Measurements from ENCODE around the gene HS6ST3.
"Not testable (repeated sequence)": the region's sequence is repeated elsewhere in the genome, so short reads cannot be mapped to it uniquely, and the experiment has no call there.

Gene HS6ST3

DNA sequence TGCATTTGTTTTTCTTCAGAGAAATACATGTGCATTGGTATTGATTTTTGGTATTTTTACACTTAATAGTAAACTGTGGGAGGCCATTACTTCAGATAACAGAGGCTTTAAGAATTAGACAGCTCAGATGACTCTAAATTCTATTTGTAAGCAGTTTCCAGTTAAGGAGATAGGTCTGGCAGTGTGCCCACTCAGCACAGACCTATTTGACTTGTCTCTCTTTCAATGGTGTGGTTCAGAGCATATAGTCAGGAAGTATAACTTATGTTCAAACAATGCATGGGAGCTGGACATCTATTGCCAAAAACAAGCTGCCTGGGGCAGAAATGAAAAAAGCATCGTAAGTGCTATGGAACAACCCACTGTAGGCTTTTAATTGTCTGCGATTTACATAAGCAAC is 370.7 kb downstream of the HS6ST3 start:
- no peak for DNase-seq

DNA sequence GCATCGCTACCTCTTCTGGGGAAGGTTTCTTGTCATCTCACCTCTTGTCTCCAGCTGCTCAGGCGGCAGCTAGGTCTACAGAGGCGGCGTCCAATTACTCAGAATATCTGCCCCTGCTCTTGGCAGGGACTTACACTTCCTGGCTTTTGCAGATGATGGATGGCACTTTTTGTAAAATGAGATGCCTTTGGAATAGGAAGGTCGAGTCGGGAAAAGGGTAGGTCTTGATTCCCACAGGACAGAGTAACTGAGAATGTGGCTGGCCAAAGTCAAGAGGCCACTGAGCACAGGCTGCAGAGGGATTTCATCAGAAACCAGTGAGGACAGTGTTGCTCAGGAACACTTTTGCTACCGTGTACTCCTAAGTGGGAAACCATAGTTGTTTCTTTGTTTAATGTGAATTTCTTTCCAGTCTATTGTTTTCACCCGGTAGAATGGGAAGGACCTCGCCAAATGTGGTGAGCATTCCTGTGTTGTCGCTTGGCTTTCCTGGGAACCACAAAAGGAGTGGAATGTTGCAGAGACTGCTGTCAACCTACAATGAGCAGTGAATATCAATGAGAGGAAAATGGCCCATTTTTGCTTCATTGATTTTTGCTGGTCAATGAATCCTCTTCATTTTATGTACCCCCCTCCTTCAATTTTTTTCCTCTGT is 383.7 kb downstream of the HS6ST3 start:
- no peak for DNase-seq

DNA sequence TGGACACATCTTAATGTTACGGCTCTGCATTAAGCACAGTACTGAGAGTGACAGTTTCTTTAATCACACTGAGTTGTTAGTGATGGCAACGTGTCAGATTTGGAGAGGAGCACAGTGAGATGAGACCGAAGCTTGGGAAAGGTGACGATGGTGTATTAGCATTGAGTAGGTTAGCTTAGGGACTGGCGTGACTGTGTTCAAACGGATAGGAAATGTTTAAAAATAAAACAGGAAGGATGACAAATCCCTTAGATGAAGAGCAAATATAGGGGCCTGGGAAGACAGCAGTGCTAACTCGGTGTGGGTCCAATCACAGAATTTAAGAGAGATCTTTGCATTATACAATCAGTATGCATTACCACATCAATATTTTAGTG is 384.3 kb downstream of the HS6ST3 start:
- no peak for DNase-seq

DNA sequence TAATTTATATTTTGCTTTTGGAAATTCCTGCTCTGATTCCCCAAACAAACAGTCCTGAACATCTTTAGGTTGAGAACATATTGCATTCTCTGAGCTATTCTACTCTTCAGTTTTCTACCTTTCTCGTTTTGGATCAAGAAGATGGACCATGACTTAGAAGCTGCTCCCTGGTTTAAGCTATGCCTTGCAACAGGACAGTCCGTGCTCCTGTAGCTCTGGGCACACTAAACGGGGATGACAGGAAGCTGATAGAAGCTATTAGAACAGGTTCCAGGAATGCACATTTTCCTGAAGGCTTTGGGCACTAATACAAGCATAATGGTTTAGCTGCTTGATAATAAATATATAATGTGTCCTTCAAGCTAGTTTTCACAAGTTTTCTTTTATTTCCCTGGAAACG is 385.2 kb downstream of the HS6ST3 start:
- DNase-seq = no peak

DNA sequence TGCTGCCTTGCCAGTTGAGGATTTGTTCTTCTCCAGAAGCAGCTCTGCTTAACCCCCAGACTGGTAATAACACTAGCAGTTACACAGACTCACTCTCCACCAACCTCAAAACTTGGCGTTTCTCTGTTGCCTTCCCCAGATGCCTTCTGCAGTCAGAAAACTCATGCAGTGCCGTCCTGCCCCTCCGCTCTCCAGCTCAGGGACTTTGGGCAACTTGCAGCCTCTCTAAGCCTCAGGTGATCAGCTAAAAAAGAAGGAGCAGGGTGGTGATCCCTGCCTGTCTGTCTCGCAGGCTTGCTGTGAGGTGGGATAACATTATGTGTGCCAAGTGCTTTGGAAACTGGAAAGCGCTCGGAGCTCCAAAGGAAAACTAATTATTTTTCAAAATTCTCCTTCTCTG is 391.6 kb downstream of the HS6ST3 start:
- no peak for DNase-seq

DNA sequence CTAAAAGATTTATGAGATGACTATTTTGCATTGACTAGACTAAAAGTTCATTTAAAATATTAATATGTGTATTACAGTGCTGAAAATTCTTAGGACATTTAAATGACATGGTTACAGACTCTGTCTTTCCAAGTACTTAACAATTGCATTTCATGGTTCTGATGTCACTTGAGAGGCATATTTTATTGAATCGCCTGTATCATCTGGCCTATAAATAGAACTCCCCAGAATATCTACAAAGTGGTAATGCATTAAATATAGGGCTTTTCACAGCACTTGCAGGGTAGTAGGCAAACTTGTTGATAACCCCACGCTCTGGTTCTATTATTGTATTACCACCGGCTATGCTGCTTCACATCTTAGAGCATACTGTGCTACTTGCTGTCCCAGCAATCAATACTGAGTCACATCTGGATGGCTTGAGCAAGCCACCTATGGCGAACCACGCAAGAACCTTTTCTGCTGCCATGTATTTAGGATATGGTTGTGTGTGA is 400.6 kb downstream of the HS6ST3 start:
- no peak for DNase-seq

DNA sequence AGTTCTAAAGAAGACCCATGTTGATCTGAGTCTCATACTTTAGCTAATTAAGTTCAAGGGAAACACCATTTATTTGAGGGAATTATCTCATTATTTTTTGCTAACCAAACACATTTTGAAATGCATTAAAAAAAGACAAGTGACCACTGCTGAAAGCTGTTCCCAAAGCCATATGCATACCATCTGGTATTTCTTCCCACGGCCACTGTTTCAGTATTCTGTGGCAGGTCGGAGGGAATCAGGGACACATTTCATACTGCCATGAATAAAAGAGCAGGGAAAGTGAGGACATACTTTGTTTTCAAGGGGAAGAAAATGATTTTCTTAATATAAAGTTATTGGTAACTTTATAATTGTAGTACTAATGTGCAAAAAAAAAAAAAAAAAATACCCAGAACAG is 401.2 kb downstream of the HS6ST3 start:
- DNase-seq = no peak

DNA sequence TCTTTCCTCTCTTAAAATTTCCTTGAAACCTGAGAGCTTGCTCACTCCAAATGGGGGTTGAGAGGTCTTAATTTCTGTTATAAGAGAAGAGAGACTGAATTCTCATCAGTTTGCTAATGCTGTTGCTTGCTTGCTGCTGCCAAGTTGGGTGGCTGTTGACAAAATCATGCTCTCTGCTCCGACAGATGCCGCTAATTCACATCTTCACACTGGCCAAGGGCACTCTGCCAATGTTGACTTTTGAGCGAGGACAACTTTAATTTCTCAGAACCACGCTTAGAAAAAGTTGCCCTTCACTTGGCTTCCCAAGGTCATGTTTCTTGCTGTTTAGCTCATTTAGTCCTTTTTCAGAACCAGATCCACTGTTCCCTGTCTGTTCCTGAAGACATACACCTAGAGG is 402.9 kb downstream of the HS6ST3 start:
- DNase-seq = no peak

DNA sequence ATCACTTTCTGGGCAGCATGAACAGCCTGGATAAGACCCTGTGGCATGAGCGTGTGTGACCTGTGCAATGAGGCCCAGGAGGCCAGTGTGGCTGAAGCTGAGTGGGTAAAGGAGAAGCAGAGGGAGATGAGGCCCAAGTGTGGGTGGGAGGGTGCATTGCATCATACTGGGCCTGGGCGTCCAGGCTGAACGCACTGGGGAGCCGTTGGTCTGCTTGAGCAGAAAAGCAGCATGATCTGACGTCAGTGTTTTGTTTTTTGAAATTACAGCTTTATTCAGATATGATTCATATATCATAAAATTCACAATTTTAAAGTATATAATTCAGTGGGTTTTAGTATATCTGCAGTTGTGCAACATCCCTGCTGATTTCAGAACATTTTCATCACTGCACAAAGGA is 409.7 kb downstream of the HS6ST3 start:
- DNase-seq = no peak

DNA sequence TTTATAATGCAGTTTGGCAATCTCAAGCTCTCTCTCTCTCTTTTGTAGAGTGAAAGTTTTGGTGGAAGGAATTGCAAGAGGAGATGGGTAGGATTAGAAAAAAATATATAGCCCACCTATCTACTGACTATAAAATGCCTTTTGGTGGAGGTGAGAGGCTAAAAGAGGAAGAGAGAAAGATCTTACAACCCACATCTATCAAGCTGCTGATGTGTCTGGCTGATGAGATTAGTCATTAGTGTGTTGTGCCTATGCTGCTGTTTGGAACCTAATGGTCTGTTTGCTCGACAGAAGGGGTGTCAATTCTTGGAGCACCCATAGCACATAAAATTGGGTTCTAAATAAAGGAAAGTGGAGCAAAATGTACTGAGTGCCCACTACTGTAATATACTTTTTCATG is 411.0 kb downstream of the HS6ST3 start:
- DNase-seq = no peak

DNA sequence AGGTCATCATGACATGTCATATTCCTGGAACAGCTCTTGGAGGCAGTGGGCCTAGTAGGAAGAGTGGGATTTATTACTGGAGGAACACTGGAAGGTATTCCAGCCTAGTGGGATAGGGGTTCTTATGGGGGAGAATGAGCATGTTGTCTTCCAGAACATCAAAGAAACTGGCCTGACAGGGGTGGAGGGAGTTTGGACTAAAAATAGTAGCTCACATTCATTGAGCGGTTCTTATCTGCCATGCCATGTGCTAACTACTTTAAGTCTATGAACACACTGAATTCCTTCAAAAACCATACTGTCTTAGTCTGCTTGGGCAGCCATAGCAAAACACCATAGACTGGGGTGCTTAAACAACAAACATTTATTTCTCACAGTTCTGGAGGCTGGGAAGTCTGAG is 413.6 kb downstream of the HS6ST3 start:
- no peak for DNase-seq

DNA sequence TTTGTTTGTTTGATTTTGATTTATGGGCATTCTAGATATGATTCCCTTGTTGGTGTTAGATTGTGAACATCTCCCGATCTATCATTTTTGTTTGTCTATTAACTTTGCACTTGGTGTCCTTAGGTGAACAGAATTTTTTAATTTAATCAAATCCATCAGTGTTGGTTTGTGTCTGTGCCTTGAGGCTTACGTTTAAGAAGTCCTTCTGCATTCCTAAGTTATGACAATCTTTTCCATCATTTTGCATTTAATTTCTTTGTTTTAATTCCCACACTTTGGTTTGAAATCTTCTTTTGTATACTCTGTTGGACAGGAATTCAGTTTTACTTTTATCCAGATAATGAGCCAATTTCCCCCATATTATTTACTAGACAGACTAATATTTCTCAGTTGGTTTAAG is 421.7 kb downstream of the HS6ST3 start:
- DNase-seq = no peak

DNA sequence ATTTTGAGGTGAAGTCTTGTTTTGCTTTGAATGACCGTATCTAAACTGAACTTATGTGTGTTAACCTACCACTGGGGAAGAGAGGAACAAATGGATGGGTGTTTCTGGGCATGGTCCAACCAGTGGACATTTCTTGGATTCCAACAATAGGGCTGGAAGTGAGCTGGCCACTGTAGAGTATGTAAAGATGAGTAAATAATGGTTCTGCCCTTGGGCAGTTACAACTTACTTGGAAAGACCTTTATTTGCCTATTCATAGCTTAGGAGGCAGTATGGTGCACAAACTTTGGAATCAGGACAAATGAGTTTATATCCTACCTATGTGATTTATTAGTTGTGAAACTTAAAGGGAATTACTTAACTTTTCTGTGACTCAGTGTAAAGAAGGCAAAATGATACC is 429.5 kb downstream of the HS6ST3 start:
- no peak for DNase-seq

DNA sequence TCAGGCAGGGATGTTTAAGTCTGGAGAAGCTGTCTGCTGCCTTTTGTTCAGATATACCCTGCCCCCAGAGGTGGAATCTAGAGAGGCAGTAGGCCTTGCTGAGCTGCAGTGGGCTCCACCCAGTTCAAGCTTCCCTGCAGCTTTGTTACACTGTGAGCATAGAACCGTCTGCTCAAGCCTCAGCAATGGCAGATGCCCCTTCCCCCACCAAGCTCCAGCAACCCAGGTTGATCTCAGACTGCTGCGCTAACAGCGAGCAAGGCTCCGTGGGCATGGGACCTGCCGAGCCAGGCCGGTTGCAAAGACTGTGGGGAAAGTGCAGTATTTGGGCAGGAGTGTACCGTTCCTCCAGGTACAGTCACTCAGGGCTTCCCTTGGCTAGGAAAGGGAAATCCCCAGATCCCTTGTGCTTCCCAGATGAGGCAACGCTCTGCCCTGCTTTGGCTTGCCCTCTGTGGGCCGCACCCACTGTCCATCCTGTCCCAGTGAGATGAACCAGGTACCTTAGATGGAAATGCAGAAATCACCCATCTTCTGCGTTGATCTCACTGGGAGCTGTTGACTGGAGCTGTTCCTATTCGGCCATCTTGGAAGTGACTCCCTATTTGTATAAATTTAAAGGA is 434.6 kb downstream of the HS6ST3 start:
- DNase-seq = not testable (repeated sequence)

DNA sequence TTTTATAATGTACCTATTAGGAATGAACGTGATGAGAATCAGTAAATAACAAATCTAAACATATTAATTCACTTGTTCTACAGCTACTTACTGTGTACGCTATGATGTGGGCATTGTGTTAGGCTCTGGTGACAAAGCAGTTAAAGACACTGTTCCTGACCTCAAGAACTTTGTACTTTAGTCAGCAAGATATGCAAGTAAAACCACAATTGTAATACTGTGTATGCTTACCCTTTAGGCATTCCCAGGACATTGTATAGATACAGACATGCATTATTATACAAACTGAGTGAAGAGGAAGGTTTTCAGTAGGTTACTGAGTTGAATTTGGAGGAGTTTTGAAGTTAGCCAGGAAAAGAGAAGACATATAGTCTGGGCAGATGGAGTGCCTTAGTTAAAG is 435.8 kb downstream of the HS6ST3 start:
- no peak for DNase-seq

DNA sequence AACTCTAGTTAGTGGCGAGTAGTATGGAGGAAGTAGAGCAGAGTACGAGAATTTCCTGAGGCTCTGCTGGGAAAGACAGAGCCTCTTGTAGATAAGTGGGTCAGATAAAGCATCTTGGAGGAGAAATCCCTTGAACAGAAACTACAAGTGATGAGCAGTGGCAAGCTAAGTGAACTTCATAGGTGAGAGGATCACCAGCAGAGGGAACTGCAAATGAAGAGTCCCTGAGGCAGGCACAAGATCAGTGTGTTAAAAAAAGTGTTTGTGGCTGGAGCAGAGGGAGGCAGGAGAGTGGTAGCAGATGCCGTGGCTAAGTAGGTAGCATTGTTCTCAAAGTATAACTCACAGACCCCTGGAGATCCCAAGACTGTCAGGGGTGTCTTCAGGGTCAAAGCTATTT is 437.6 kb downstream of the HS6ST3 start:
- no peak for DNase-seq

DNA sequence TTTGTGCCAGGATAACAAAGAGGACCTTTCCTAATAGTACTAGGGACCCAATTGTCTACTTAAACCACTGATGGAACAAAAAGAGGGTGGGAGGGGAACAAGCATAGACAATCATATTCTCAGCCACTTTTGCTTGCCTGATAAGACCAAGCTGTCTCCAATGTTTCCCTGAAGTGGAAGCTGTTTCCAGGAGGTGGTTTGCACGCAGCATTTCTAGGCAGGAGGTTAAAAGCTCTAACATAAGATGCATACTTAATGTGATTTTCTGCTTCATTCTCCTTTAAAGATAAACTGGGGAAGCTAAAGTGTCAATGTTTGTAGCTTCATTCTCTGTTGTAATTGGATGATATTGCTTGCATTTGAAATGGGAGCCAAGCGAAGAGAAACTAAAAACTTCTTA is 442.9 kb downstream of the HS6ST3 start:
- DNase-seq = no peak

DNA sequence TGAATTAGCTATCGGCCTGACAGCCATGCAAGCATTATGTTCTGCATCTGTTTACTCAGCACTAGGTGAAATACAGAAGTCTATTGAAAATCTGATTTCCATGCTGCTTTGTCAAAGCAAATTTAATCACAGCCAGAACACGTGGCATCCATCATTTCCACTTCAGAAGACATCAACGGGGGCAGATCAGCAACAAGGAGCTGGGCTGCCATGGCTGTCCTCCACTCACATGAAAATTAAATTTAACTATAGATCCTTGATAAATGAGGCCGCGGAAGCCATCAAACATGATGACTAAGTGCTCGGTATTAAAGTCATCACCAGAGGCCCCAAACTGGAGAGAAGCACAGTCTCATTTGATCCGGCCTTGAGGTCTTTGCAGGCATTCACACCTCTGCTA is 443.5 kb downstream of the HS6ST3 start:
- DNase-seq = no peak

DNA sequence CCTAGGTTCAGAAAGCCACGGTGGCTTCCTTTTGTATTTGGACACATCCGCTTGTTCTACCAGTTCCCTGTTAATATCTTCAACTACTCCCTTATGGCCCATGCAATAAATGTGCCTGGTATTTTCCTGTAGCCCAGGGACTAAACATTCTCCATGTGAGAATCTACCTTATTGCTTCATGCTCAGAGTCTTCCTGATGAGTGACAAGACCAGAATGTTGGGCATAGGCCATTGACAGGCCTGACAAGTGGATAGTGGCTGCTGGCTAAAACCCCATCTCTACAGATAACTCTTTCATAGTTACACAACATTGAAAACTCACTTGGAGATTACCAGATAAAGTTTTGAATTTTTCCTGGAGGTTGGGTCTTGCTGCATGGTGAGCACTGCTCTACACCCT is 449.9 kb downstream of the HS6ST3 start:
- no peak for DNase-seq

DNA sequence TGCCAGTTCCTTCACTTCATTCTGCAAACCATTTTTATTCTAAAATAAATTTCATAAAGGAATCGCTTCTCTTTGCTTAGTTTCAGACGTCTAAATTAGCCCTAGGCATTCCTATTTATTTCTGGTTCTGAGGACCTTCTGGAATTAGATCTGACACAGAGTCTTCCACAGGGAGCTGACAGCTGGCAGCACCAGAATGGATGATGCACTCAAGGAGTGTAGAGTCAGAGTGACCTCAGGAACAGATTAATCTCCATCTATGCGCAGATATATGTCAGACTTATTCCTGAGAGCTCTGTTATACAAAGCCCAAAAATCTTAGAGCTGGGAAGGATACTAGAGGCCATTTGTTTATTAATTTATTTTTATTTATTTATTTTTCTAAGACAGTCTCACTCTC is 450.8 kb downstream of the HS6ST3 start:
- DNase-seq = no peak

DNA sequence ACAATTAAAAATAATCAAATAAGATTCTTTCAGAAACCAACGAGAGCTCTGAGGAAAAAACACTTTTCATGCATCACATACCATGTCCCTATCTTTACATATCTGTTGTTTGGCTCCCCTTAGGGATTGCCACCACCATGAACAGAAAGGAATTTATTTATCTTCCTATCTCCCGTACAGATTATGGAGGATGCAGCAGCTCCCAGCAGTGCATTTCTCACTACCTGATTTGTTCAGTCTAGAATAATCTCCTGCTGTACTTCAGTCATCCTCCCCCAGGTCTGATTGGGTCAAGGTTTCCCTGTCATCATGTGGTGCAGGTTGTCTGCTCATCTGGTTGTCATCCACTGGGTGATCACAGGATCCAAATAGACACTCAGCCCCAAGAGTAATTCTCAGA is 453.1 kb downstream of the HS6ST3 start:
- no peak for DNase-seq

DNA sequence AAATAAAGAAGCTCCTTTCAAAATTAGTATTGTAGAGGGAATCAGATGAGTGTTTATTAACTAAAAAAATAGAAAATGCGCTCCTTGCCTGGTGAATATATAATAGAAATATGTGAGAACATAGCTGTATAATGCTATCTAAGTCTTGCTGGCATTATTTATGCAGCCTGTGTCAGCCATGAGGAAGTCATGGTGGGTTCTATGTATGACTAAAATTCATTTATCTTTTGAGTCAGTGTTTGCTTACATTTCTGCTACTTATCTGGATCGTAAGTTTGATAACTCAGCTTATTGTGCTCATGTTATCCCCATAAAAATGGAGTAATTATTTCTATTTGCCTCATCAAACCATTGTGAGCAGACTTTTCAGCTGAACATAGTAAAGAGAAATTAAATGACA is 455.1 kb downstream of the HS6ST3 start:
- no peak for DNase-seq

DNA sequence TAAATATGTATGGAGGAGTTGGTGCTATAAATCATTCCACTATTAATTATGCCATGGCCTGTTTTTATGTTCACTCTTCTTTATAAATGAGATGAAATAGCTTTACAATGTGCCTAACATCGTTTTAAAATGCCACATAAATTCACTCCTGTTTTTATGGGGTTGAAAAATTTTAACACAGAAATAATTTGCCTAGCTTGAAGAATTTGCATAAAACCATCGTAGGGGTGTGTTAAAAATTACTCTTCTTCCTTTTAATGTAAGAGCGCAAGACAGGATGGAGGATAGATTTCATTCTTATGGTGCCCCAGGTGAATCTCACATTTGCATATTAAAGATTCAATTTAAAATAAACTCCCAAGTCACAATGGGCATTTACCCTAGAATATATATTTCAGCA is 456.6 kb downstream of the HS6ST3 start:
- no peak for DNase-seq

DNA sequence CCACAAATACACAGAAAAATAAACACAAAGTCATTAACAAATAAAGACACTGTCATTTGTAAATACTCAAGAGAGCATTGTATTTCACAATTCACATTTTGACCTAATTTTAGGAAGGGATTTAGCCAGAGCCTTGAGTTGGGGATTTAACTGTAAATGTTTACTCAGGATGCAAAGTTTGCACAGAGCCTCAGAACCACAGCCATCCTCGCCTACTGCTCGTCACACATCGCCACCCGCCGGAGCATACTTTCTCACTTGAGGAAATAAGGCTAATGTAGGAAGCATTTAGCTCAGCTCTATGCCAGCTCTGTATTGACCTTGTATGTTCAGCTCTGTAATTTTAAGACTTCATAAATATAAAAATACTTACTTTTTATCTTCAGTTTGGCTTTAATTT is 461.6 kb downstream of the HS6ST3 start:
- DNase-seq = no peak

DNA sequence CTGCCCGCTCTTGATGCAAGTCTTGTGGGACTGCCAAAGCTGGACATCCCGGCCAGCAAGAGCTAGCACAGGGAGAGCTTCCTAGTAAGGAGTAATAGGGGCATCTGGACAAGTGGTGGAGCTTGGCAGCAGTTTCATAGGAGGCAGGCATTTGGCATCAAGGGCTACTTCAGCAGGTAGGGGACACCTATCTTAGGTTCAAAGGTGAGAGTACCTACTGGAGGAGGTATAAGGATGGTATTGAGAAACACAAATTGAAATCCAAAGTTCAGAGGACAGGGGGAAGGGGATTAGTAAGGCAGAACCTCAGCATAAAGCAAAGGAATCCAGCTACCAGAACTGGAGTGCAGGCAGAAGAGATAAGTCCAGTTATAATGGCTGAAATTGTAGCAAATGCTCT is 462.7 kb downstream of the HS6ST3 start:
- no peak for DNase-seq

All from AML-193 (cell line).